Measurements from ENCODE around the gene ASB14.

DNA sequence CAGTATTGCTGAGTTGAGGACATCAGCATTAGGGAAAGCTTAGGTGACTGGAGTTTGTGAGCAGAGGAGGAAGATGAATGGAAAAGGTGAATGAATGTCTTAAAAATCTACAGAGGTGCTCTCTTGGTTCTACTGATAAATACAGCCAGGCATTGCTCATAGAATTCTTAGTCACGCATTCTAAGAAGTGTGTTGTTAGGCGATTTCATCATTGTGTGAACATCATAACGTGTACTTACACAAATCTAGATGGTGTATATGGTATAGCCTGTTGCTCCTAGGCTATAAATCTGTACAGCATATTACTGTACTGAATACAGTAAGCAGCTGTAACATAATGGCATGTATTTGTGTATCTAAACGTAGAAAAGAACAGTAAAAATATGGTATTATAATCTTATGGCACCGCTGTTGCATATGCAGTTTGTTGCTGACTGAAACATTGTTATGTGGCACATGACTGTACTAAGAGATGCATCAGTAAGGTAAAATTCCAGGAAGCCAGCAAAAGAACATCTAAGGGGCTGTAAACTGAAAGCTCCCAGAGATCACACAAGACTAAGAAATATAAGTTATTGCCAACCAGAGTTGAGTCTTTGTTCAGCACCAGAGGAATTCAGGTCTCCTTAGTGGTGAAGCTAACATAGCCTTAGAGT lies 42.9 kb upstream of the ASB14 start:
- TF ChIP-seq, protein P1, sequence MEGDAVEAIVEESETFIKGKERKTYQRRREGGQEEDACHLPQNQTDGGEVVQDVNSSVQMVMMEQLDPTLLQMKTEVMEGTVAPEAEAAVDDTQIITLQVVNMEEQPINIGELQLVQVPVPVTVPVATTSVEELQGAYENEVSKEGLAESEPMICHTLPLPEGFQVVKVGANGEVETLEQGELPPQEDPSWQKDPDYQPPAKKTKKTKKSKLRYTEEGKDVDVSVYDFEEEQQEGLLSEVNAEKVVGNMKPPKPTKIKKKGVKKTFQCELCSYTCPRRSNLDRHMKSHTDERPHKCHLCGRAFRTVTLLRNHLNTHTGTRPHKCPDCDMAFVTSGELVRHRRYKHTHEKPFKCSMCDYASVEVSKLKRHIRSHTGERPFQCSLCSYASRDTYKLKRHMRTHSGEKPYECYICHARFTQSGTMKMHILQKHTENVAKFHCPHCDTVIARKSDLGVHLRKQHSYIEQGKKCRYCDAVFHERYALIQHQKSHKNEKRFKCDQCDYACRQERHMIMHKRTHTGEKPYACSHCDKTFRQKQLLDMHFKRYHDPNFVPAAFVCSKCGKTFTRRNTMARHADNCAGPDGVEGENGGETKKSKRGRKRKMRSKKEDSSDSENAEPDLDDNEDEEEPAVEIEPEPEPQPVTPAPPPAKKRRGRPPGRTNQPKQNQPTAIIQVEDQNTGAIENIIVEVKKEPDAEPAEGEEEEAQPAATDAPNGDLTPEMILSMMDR (tag by site-specific recombination; IDR thresholded peaks at IDR 0.05) = no peak
- TF ChIP-seq, protein P2, sequence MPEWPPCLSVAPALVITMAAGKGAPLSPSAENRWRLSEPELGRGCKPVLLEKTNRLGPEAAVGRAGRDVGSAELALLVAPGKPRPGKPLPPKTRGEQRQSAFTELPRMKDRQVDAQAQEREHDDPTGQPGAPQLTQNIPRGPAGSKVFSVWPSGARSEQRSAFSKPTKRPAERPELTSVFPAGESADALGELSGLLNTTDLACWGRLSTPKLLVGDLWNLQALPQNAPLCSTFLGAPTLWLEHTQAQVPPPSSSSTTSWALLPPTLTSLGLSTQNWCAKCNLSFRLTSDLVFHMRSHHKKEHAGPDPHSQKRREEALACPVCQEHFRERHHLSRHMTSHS (tag by site-specific recombination; IDR thresholded peaks at IDR 0.05) = no peak
- TF ChIP-seq ZIC2 (tag by site-specific recombination; IDR thresholded peaks at IDR 0.05) = no peak
- TF ChIP-seq, protein P3, sequence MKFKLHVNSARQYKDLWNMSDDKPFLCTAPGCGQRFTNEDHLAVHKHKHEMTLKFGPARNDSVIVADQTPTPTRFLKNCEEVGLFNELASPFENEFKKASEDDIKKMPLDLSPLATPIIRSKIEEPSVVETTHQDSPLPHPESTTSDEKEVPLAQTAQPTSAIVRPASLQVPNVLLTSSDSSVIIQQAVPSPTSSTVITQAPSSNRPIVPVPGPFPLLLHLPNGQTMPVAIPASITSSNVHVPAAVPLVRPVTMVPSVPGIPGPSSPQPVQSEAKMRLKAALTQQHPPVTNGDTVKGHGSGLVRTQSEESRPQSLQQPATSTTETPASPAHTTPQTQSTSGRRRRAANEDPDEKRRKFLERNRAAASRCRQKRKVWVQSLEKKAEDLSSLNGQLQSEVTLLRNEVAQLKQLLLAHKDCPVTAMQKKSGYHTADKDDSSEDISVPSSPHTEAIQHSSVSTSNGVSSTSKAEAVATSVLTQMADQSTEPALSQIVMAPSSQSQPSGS (tag by site-specific recombination; IDR thresholded peaks at IDR 0.05; ENCODE audit: low read depth) = no peak
- TF ChIP-seq, protein P4, sequence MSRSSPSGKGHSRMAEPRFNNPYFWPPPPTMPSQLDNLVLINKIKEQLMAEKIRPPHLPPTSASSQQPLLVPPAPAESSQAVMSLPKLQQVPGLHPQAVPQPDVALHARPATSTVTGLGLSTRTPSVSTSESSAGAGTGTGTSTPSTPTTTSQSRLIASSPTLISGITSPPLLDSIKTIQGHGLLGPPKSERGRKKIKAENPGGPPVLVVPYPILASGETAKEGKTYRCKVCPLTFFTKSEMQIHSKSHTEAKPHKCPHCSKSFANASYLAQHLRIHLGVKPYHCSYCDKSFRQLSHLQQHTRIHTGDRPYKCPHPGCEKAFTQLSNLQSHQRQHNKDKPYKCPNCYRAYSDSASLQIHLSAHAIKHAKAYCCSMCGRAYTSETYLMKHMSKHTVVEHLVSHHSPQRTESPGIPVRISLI (tag by site-specific recombination; IDR thresholded peaks at IDR 0.05) = no peak
- no peak for TF ChIP-seq KLF8 (tag by site-specific recombination; IDR thresholded peaks at IDR 0.05)
- no peak for TF ChIP-seq ZNF114 (tag by site-specific recombination; IDR thresholded peaks at IDR 0.05)
- TF ChIP-seq YY1 (tag by site-specific recombination; IDR thresholded peaks at IDR 0.05) = no peak
- TF ChIP-seq BCL11A (tag by site-specific recombination; IDR thresholded peaks at IDR 0.05; ENCODE audit: low read depth) = no peak

Data from HEK293 (cell line).